ENCODE measurements around the gene VPS37B.
A peak's percentile ranks its signal among the peaks of the same experiment; 100 is the strongest.

VPS37B gene

GRCh38 chr12:122873540-122873939, 22.4 kb downstream of the VPS37B start:
- DNase-seq (ENCODE audit: insufficient read length, low spot score) (no peak), FAIRE-seq (no peak)
- TF ChIP-seq PAX5 (IDR thresholded peaks at IDR 0.05; ENCODE audit: insufficient read depth, low read length, severe bottlenecking), result no peak
- no peak for TF ChIP-seq SPI1 (IDR thresholded peaks at IDR 0.05; ENCODE audit: low read depth, low read length)
- no peak for TF ChIP-seq TAF1 (IDR thresholded peaks at IDR 0.05; ENCODE audit: low read depth, low read length)
- TF ChIP-seq POU2F2 (IDR thresholded peaks at IDR 0.05; ENCODE audit: low read depth, low read length), result no peak
- TF ChIP-seq POLR2AphosphoS5 (IDR thresholded peaks at IDR 0.05; ENCODE audit: low read depth, low read length), result no peak
- TF ChIP-seq POLR2A (IDR thresholded peaks at IDR 0.05; ENCODE audit: low read depth, low read length), result no peak

GRCh38 chr12:122872815-122873361, 23.0 kb downstream of the VPS37B start:
- DNase-seq (ENCODE audit: insufficient read length, low spot score) (no peak), FAIRE-seq (no peak)
- TF ChIP-seq SPI1 (IDR thresholded peaks at IDR 0.05; ENCODE audit: low read depth, low read length), result no peak
- no peak for TF ChIP-seq TAF1 (IDR thresholded peaks at IDR 0.05; ENCODE audit: low read depth, low read length)
- TF ChIP-seq POU2F2 (IDR thresholded peaks at IDR 0.05; ENCODE audit: low read depth, low read length), result no peak
- no peak for TF ChIP-seq PAX5 (IDR thresholded peaks at IDR 0.05; ENCODE audit: insufficient read depth, low read length, severe bottlenecking)
- no peak; the same call in 1 of the 2 replicates for TF ChIP-seq POLR2AphosphoS5 (IDR thresholded peaks at IDR 0.05; ENCODE audit: low read depth, low read length)
- no peak for TF ChIP-seq POLR2A (IDR thresholded peaks at IDR 0.05; ENCODE audit: low read depth, low read length)

GRCh38 chr12:122871851-122872780, 23.8 kb downstream of the VPS37B start:
- TF ChIP-seq POLR2A (IDR thresholded peaks at IDR 0.05; ENCODE audit: low read depth, low read length) (0 out of 2 replicates have a peak, but pooled peaks have one; percentile 20), SPI1 (IDR thresholded peaks at IDR 0.05; ENCODE audit: low read depth, low read length) (peak; percentile 51), PAX5 (IDR thresholded peaks at IDR 0.05; ENCODE audit: insufficient read depth, low read length, severe bottlenecking) (no peak), POLR2AphosphoS5 (IDR thresholded peaks at IDR 0.05; ENCODE audit: low read depth, low read length) (no peak)
- FAIRE-seq (peak; percentile 85), DNase-seq (ENCODE audit: insufficient read length, low spot score) (no peak)

GRCh38 chr12:122870867-122871664, 24.9 kb downstream of the VPS37B start:
- TF ChIP-seq POLR2A (IDR thresholded peaks at IDR 0.05; ENCODE audit: low read depth, low read length) (no peak), SPI1 (IDR thresholded peaks at IDR 0.05; ENCODE audit: low read depth, low read length) (no peak), POU2F2 (IDR thresholded peaks at IDR 0.05; ENCODE audit: low read depth, low read length) (no peak), POLR2AphosphoS5 (IDR thresholded peaks at IDR 0.05; ENCODE audit: low read depth, low read length) (no peak), TAF1 (IDR thresholded peaks at IDR 0.05; ENCODE audit: low read depth, low read length) (no peak), PAX5 (IDR thresholded peaks at IDR 0.05; ENCODE audit: insufficient read depth, low read length, severe bottlenecking) (no peak)
- DNase-seq (ENCODE audit: insufficient read length, low spot score), result no peak
- peak; percentile 48 for FAIRE-seq

GRCh38 chr12:122870163-122870842, 25.6 kb downstream of the VPS37B start:
- FAIRE-seq, result no peak
- DNase-seq (ENCODE audit: insufficient read length, low spot score), result no peak
- TF ChIP-seq PAX5 (IDR thresholded peaks at IDR 0.05; ENCODE audit: insufficient read depth, low read length, severe bottlenecking), result no peak
- TF ChIP-seq POU2F2 (IDR thresholded peaks at IDR 0.05; ENCODE audit: low read depth, low read length), result no peak
- TF ChIP-seq TAF1 (IDR thresholded peaks at IDR 0.05; ENCODE audit: low read depth, low read length), result no peak
- no peak for TF ChIP-seq SPI1 (IDR thresholded peaks at IDR 0.05; ENCODE audit: low read depth, low read length)
- TF ChIP-seq POLR2AphosphoS5 (IDR thresholded peaks at IDR 0.05; ENCODE audit: low read depth, low read length), result no peak
- TF ChIP-seq POLR2A (IDR thresholded peaks at IDR 0.05; ENCODE audit: low read depth, low read length), result no peak

- no peak for TF ChIP-seq TAF1 (IDR thresholded peaks at IDR 0.05; ENCODE audit: low read depth, low read length)
- no peak for TF ChIP-seq POU2F2 (IDR thresholded peaks at IDR 0.05; ENCODE audit: low read depth, low read length)
- TF ChIP-seq POLR2AphosphoS5 (IDR thresholded peaks at IDR 0.05; ENCODE audit: low read depth, low read length), result no peak
- TF ChIP-seq SPI1 (IDR thresholded peaks at IDR 0.05; ENCODE audit: low read depth, low read length), result no peak
- no peak for TF ChIP-seq POLR2A (IDR thresholded peaks at IDR 0.05; ENCODE audit: low read depth, low read length)
- TF ChIP-seq PAX5 (IDR thresholded peaks at IDR 0.05; ENCODE audit: insufficient read depth, low read length, severe bottlenecking), result no peak
- DNase-seq (ENCODE audit: insufficient read length, low spot score), result no peak
- no peak for FAIRE-seq
These were observed 26.5 kb downstream of the VPS37B start for GRCh38 chr12:122869207-122869973.

- DNase-seq (ENCODE audit: insufficient read length, low spot score) (no peak), FAIRE-seq (no peak)
- no peak for TF ChIP-seq POU2F2 (IDR thresholded peaks at IDR 0.05; ENCODE audit: low read depth, low read length)
- TF ChIP-seq PAX5 (IDR thresholded peaks at IDR 0.05; ENCODE audit: insufficient read depth, low read length, severe bottlenecking), result no peak
- TF ChIP-seq SPI1 (IDR thresholded peaks at IDR 0.05; ENCODE audit: low read depth, low read length), result no peak
- TF ChIP-seq TAF1 (IDR thresholded peaks at IDR 0.05; ENCODE audit: low read depth, low read length), result no peak
- TF ChIP-seq POLR2AphosphoS5 (IDR thresholded peaks at IDR 0.05; ENCODE audit: low read depth, low read length), result no peak
- TF ChIP-seq POLR2A (IDR thresholded peaks at IDR 0.05; ENCODE audit: low read depth, low read length), result no peak
These were observed 27.3 kb downstream of the VPS37B start for GRCh38 chr12:122868471-122869177.

All from GM12891 (cell line).